Sigmoid colon (tissue), 7 donors: Measurements from ENCODE around the gene SV2B. TPM values are rescaled to one million over a fixed set of nuclear protein-coding genes. Genes with fewer than 3 reads are reported as not detected.

Source experiments
- DNase-seq: peaks from one replicate; pipeline ENCODE4 v3.0.0-alpha.2; 2019
- H3K27ac ChIP-seq, 4 donors: fragments of 200-600 bp; sonication (generic); one replicate each; pipeline ENCODE4 v1.5.1; 2016 to 2019; ENCODE audit warnings: mild to moderate bottlenecking in 1 of 4
- H3K27me3 ChIP-seq, 3 donors: fragments of 200-600 bp; sonication (generic); one replicate each; pipeline ENCODE4 v1.5.1; 2019; ENCODE audit warnings: mild to moderate bottlenecking in 1 of 3
- H3K36me3 ChIP-seq, 4 donors: fragments of 200-600 bp; sonication (generic); one replicate each; pipeline ENCODE4 v1.5.1; 2016 to 2019
- H3K4me1 ChIP-seq, 4 donors: fragments of 200-600 bp; sonication (generic); one replicate each; pipeline ENCODE4 v1.5.1; 2017 to 2019
- H3K4me3 ChIP-seq, 4 donors: fragments of 200-600 bp; sonication (generic); one replicate each; pipeline ENCODE4 v1.5.1; 2017 to 2019; ENCODE audit warnings: mild to moderate bottlenecking in 2 of 4, moderate library complexity in 1 of 4
- H3K9me3 ChIP-seq, 4 donors: fragments of 200-600 bp in 3 of 4; sonication (generic) in 3 of 4; one replicate each; pipeline versions ENCODE4 v1.5.1 to v1.6.1; 2013 to 2019
- EP300 ChIP-seq, 4 donors: sonication (generic); formaldehyde crosslinking; IDR thresholded peaks; one replicate each; pipeline ENCODE4 v1.6.1; 2017; ENCODE audit warnings: antibody characterized with exemption in 4 of 4
- POLR2A ChIP-seq, 2 donors: fragments of 450-650 bp; IDR thresholded peaks; one replicate each; pipeline ENCODE4 v1.6.1; 2016; ENCODE audit warnings: antibody characterized with exemption in 2 of 2, mild to moderate bottlenecking in 2 of 2, moderate library complexity in 2 of 2
- POLR2AphosphoS5 ChIP-seq, 4 donors: sonication (generic); formaldehyde crosslinking; IDR thresholded peaks; one replicate each; pipeline ENCODE4 v1.6.1; 2017; ENCODE audit warnings: antibody characterized with exemption in 4 of 4
- WGBS, 2 donors: extraction: QIAGEN DNeasy Blood & Tissue Kit; methylation state at CpG; one replicate each; pipeline ENCODE4 v1.1.7; 2013; 5-methylcytosine and 5-hydroxymethylcytosine counted together
- intact Hi-C: fragments of 100-400 bp; cut with DNase I; formaldehyde crosslinking; loops from one replicate; pipeline ENCODE4 v1.15.1; 2023
- polyA plus RNA-seq, 3 donors: library from polyadenylated mRNA; stranded (reverse); fragments of 200-250 nt; gene quantifications; one replicate each; pipeline ENCODE4 v1.2.3, GENCODE V29; 2013
- total RNA-seq, 4 donors: library from RNA; depleted of rRNA; stranded (reverse); fragments of >200 nt; gene quantifications; one replicate each; pipeline ENCODE4 v1.1.0, GENCODE V29; 2016
- TF ChIP-seq, protein P1 (sequence below), 4 experiments: fragments of 450-650 bp in 3 of 4; fragments of 200-600 bp in 1 of 4; IDR thresholded peaks; one replicate each; pipeline ENCODE4 v1.5.1; 2016 to 2019; ENCODE audit warnings: antibody characterized with exemption in 4 of 4, mild to moderate bottlenecking in 3 of 4, moderate library complexity in 2 of 4
- donor health status: healthy with polysubstance abuse.
- donor health status: Bipolar disorder and iron deficiency.
- donor health status: healthy.

The SV2B gene
- total and polyA plus RNA-seq, 7 donors, result 2.0 to 5.0 (median 3.1) TPM; not detected in 2

DNA sequence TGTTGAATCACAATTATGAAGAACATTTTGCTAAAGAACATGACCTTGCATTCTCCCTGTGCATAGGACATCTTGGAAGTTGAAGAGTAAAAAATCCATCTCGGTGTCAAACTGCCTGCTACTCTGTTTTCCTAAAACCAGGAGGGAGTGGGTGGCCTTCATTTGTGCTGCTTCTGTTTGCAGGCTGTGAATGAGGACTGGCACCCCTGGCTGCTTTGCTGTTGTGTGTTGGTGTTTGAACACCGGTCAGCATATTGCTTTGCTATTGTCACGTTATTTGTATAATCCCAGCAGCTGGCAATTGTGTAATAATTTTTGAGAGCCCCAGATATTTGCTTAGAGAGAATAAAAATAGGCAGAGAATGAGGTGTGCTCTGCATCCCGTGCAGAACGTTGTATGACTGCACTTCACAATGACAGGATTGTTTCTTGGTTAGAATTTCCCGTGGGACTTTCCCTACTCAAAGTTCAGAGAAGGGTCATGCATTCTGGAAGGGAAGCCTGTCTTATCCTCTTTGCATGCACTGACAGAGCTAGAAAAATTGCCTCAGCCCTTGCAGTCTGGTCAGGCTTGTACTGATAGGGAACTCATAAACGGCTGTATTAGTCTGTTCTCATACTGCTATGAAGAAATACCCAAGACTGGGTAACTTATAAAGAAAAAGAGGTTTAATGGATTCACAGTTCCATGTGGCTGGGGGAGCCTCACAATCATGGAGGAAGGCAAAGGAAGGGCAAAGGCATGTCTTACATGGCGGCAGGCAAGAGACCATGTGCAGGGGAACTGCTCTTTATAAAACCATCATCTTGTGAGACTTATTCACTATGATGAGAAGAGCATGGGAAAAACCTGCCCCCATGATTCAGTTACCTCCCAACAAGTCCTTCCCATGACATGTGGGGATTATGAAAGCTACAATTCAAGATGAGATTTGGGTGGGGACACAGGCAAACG, 16.3 kb downstream of the SV2B start:
- no peaks in the 10 kb centered on the region for H3K36me3 ChIP-seq
- intact Hi-C loops, result no loop called here
- no peak for TF ChIP-seq POLR2AphosphoS5 (IDR thresholded peaks at IDR 0.05)
- TF ChIP-seq EP300 (IDR thresholded peaks at IDR 0.05), result no peak
- TF ChIP-seq POLR2A (IDR thresholded peaks at IDR 0.05), result no peak
- TF ChIP-seq, protein P1, sequence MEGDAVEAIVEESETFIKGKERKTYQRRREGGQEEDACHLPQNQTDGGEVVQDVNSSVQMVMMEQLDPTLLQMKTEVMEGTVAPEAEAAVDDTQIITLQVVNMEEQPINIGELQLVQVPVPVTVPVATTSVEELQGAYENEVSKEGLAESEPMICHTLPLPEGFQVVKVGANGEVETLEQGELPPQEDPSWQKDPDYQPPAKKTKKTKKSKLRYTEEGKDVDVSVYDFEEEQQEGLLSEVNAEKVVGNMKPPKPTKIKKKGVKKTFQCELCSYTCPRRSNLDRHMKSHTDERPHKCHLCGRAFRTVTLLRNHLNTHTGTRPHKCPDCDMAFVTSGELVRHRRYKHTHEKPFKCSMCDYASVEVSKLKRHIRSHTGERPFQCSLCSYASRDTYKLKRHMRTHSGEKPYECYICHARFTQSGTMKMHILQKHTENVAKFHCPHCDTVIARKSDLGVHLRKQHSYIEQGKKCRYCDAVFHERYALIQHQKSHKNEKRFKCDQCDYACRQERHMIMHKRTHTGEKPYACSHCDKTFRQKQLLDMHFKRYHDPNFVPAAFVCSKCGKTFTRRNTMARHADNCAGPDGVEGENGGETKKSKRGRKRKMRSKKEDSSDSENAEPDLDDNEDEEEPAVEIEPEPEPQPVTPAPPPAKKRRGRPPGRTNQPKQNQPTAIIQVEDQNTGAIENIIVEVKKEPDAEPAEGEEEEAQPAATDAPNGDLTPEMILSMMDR (IDR thresholded peaks at IDR 0.05), result no peak
- WGBS, 2 donors, result 23 to 44% methylated on average over 9 of the region's 9 CpGs
- H3K9me3 ChIP-seq, result no peaks in the 10 kb centered on the region
- no peak for DNase-seq
- no peak overlapping the region for H3K4me3 ChIP-seq
- H3K27ac ChIP-seq, result no peak overlapping the region
- peaks cover 0 to 4% (median 0%) of the 10 kb centered on the region in 4 donors for H3K4me1 ChIP-seq
- no peaks in the 10 kb centered on the region for H3K27me3 ChIP-seq

DNA sequence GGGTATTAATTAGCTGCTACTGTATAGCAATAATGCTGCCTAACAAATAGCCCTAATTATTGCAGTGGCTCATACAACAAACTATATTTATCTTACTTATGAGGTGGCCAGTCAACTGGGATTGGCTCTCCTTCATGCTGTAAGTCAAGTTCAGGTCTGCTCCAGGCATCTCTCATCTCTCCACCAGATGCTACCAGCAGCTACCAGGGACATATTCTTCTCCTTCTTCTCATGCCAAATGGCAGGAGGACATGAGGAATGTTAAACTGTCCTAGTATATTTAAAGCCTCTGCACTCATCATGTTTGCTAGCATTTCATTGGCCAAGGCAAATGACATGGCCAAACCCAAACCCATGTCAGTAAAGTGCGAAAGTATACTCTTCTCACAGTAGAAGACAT, 17.3 kb downstream of the SV2B start:
- H3K9me3 ChIP-seq, result no peaks in the 10 kb centered on the region
- H3K4me3 ChIP-seq, result no peak overlapping the region
- intact Hi-C loops, result no loop called here
- H3K27ac ChIP-seq, result no peak overlapping the region
- no peaks in the 10 kb centered on the region for H3K27me3 ChIP-seq
- 91 to 92% methylated on average over 1 of the region's 1 CpG for WGBS, 2 donors
- TF ChIP-seq, protein P1 (IDR thresholded peaks at IDR 0.05), result no peak
- TF ChIP-seq EP300 (IDR thresholded peaks at IDR 0.05) (no peak), POLR2AphosphoS5 (IDR thresholded peaks at IDR 0.05) (no peak), POLR2A (IDR thresholded peaks at IDR 0.05) (no peak)
- no peaks in the 10 kb centered on the region for H3K36me3 ChIP-seq
- peaks cover 0 to 4% (median 0%) of the 10 kb centered on the region in 4 donors for H3K4me1 ChIP-seq
- DNase-seq, result no peak

DNA sequence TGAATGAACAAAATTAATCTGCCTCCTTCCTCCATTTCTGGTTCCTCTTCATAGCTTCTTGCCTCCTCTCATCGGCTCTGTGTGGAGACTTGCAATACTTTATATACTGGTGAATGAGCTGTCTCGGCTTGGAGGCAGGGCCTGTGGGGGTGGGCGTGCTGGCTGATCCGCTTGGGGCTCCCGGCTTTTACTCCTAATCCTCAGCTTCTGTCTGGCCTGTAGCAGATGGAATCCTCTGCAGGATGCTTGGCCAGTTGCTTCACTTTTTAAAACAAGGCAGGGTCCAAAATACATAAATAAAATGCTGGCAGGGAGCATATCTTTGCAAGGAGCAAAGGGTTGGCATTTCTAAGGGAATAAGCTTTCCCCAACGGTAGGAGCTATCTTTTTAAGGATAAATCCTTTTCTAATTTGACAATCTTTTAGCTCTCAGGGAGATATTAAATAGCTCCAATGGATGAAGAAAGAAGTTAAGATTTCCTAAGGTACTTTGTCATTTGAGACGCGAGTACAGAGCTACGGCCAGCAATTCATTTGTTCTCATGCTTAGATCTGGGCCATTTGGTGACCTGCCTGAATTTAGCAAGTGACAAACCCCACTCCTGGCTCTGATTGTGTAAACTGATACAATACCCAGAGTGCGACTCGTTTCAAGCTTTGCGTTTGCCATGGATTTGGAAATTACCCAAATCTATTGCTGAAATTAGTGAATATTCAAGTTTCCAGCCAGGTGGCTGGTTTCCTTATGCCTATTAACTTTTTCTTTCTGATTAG, 18.9 kb downstream of the SV2B start:
- Histone ChIP-seq H3K9me3 (no peaks in the 10 kb centered on the region), H3K36me3 (no peaks in the 10 kb centered on the region), H3K4me1 (peaks cover 0 to 4% (median 0%) of the 10 kb centered on the region in 4 donors), H3K27me3 (no peaks in the 10 kb centered on the region), H3K27ac (no peak overlapping the region), H3K4me3 (no peak overlapping the region)
- 74 to 85% methylated on average over 12 of the region's 12 CpGs for WGBS, 2 donors
- intact Hi-C loops, result no loop called here
- no peak for DNase-seq
- TF ChIP-seq, protein P1 (IDR thresholded peaks at IDR 0.05), result no peak
- no peak for TF ChIP-seq POLR2AphosphoS5 (IDR thresholded peaks at IDR 0.05)
- TF ChIP-seq EP300 (IDR thresholded peaks at IDR 0.05), result no peak
- TF ChIP-seq POLR2A (IDR thresholded peaks at IDR 0.05), result no peak

DNA sequence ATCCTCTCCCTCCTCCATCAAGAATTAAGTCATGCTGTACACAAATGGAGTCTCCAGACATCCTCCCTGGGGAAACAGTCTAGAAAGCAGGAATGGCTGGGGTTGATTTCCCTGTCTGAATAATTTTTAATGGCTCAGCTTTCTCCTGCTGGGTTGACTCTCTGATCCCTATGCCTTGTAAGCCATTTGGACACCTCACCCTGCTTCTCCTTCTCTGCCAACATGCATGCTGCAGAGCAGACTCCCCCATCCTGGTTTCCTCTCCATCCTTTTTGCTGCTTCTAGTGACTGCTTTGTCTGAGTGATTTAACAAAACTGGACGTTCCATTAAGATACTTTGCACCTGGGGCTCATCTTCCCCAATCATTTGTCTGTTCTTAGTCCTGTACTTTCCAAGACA, 22.2 kb downstream of the SV2B start:
- Histone ChIP-seq H3K27me3 (peaks cover 0 to 4% (median 3%) of the 10 kb centered on the region in 3 donors), H3K9me3 (no peaks in the 10 kb centered on the region), H3K4me3 (no peak overlapping the region), H3K36me3 (no peaks in the 10 kb centered on the region), H3K4me1 (peaks cover 0 to 4% (median 0%) of the 10 kb centered on the region in 4 donors), H3K27ac (no peak overlapping the region)
- no peak for DNase-seq
- TF ChIP-seq POLR2A (IDR thresholded peaks at IDR 0.05) (no peak), POLR2AphosphoS5 (IDR thresholded peaks at IDR 0.05) (no peak), EP300 (IDR thresholded peaks at IDR 0.05) (no peak)
- TF ChIP-seq, protein P1 (IDR thresholded peaks at IDR 0.05), result no peak
- 71 to 81% methylated on average over 1 of the region's 1 CpG for WGBS, 2 donors
- intact Hi-C loops, result no loop called here
